Sciatic nerve (tissue), 2 donors: Measurements from ENCODE around the gene CEP192. TPM values are rescaled to one million over a fixed set of nuclear protein-coding genes. Genes with fewer than 3 reads are reported as not detected.
A peak's percentile ranks its signal among the peaks of the same experiment; 100 is the strongest.

ENCODE experiments used
- ATAC-seq: fragments of 200-7000 bp; cut with Tn5 transposase; one replicate; pipeline ENCODE4 v1.9.1; 2020; ENCODE audit warnings: mild to moderate bottlenecking, moderate library complexity
- DNase-seq: peaks from one replicate; pipeline ENCODE4 v3.0.0-alpha.2; 2020; ENCODE audit warnings: low spot score
- intact Hi-C: fragments of 100-400 bp; cut with DNase I; formaldehyde crosslinking; loops from one replicate; pipeline ENCODE4 v1.14.2; 2022
- total RNA-seq: library from RNA; stranded (reverse); fragmentation: NEBNext Ultra II Directional; extraction: Animal tissue kit (Norgen Biotek cat#: 25700); gene quantifications from one replicate; pipeline ENCODE4 v1.2.1, GENCODE V29; 2021
- donor health status: DM: no; HTN: no; CAD: no.
- donor health status: DM: no; HTN: no; CAD: no.

CEP192 gene
- total RNA-seq, 1 donor from 2014 or later = 37.8 TPM

GRCh38 chr18:13126966-13127598 is 135.9 kb downstream of the CEP192 start:
- DNase-seq (no peak), ATAC-seq (no peak)
- intact Hi-C loops = no loop called here

- no peak for ATAC-seq
- intact Hi-C loops = no loop called here
- no peak for DNase-seq
Measured at GRCh38 chr18:13131283-13131682, 140.1 kb downstream of the CEP192 start.

GRCh38 chr18:13134551-13135401 is 143.6 kb downstream of the CEP192 start:
- DNase-seq (no peak), ATAC-seq (no peak)
- intact Hi-C loops = no loop called here

GRCh38 chr18:13136056-13136903 is 145.1 kb downstream of the CEP192 start:
- ATAC-seq (peak; percentile 16), DNase-seq (no peak)
- intact Hi-C loops = no loop called here

- intact Hi-C loops = no loop called here
- peak; percentile 59 for ATAC-seq
Measured at GRCh38 chr18:13136904-13137669, 145.9 kb downstream of the CEP192 start.

GRCh38 chr18:13137670-13138419 is 146.7 kb downstream of the CEP192 start:
- ATAC-seq (peak; percentile 96), DNase-seq (no peak)
- intact Hi-C loops = no loop called here

More at GRCh38 chr18:13136904-13137669, 145.9 kb downstream of the CEP192 start:
- no peak for DNase-seq

GRCh38 chr18:13138420-13139139 is 147.4 kb downstream of the CEP192 start:
- intact Hi-C loops = no loop called here
- ATAC-seq (peak; percentile 9), DNase-seq (no peak)

- intact Hi-C loops = no loop called here
- DNase-seq (no peak), ATAC-seq (no peak)
Measured at GRCh38 chr18:13139885-13140450, 148.8 kb downstream of the CEP192 start.

GRCh38 chr18:13141209-13141608 is 150.0 kb downstream of the CEP192 start:
- ATAC-seq = no peak
- no peak for DNase-seq
- intact Hi-C loops = no loop called here

- intact Hi-C loops = no loop called here
- DNase-seq (no peak), ATAC-seq (no peak)
Measured at GRCh38 chr18:13145636-13146190, 154.6 kb downstream of the CEP192 start.

- intact Hi-C loops = no loop called here
- no peak for DNase-seq
- no peak for ATAC-seq
Measured at GRCh38 chr18:13147130-13147529, 156.0 kb downstream of the CEP192 start.

- ATAC-seq (no peak), DNase-seq (no peak)
- intact Hi-C loops = no loop called here
Measured at GRCh38 chr18:13151656-13152055, 160.5 kb downstream of the CEP192 start.

GRCh38 chr18:13158428-13158827 is 167.3 kb downstream of the CEP192 start:
- no peak for ATAC-seq
- DNase-seq = no peak
- intact Hi-C loops = no loop called here

GRCh38 chr18:13159579-13159978 is 168.4 kb downstream of the CEP192 start:
- peak; percentile 32 for ATAC-seq

GRCh38 chr18:13161276-13161899 is 170.2 kb downstream of the CEP192 start:
- ATAC-seq = no peak
- DNase-seq = no peak
- intact Hi-C loops = no loop called here

More at GRCh38 chr18:13159579-13159978, 168.4 kb downstream of the CEP192 start:
- intact Hi-C loops = no loop called here
- no peak for DNase-seq

GRCh38 chr18:13163167-13163927 is 172.2 kb downstream of the CEP192 start:
- no peak for DNase-seq
- ATAC-seq = no peak
- intact Hi-C loops = no loop called here
